ENCODE results near the gene FES.
"Not testable (repeated sequence)": the region's sequence is repeated elsewhere in the genome, so short reads cannot be mapped to it uniquely, and the experiment has no call there.

Gene FES

GRCh38 chr15:90844696-90845095 lies 39.6 kb upstream of the FES start:
- Histone ChIP-seq H3K27me3 (replicated peaks; ENCODE audit: control insufficient read depth, insufficient read depth, low read length, poor library complexity, severe bottlenecking) (no peaks in the 10 kb centered on the region), H3K4me3 (ENCODE audit: insufficient read depth, low read depth, low read length, poor library complexity, severe bottlenecking) (no peak overlapping the region), H3K4me1 (ENCODE audit: control insufficient read depth, insufficient read depth, low read length, poor library complexity, severe bottlenecking) (peaks cover 8% of the 10 kb centered on the region), H3K9me3 (ENCODE audit: control insufficient read depth, low read length) (no peaks in the 10 kb centered on the region), H3K27ac (ENCODE audit: insufficient read depth, low read length, poor library complexity, severe bottlenecking) (no peak overlapping the region), H3K36me3 (ENCODE audit: control insufficient read depth, insufficient read depth, low read length) (no peaks in the 10 kb centered on the region)
- no peak for DNase-seq

- DNase-seq, result no peak
- H3K27ac ChIP-seq (ENCODE audit: insufficient read depth, low read length, poor library complexity, severe bottlenecking), result no peak overlapping the region
- no peaks in the 10 kb centered on the region for H3K36me3 ChIP-seq (ENCODE audit: control insufficient read depth, insufficient read depth, low read length)
- peaks cover 4% of the 10 kb centered on the region for H3K4me1 ChIP-seq (ENCODE audit: control insufficient read depth, insufficient read depth, low read length, poor library complexity, severe bottlenecking)
- no peaks in the 10 kb centered on the region for H3K9me3 ChIP-seq (ENCODE audit: control insufficient read depth, low read length)
- no peaks in the 10 kb centered on the region for H3K27me3 ChIP-seq (replicated peaks; ENCODE audit: control insufficient read depth, insufficient read depth, low read length, poor library complexity, severe bottlenecking)
- no peak overlapping the region for H3K4me3 ChIP-seq (ENCODE audit: insufficient read depth, low read depth, low read length, poor library complexity, severe bottlenecking)
These were observed 38.9 kb upstream of the FES start for GRCh38 chr15:90845201-90845949.

- not testable (repeated sequence) for H3K27me3 ChIP-seq (replicated peaks; ENCODE audit: control insufficient read depth, insufficient read depth, low read length, poor library complexity, severe bottlenecking); DNase-seq; H3K27ac ChIP-seq (ENCODE audit: insufficient read depth, low read length, poor library complexity, severe bottlenecking); H3K36me3 ChIP-seq (ENCODE audit: control insufficient read depth, insufficient read depth, low read length); H3K4me3 ChIP-seq (ENCODE audit: insufficient read depth, low read depth, low read length, poor library complexity, severe bottlenecking); H3K9me3 ChIP-seq (ENCODE audit: control insufficient read depth, low read length)
- peaks cover 35% of the 10 kb centered on the region for H3K4me1 ChIP-seq (ENCODE audit: control insufficient read depth, insufficient read depth, low read length, poor library complexity, severe bottlenecking)
These were observed 34.9 kb upstream of the FES start for GRCh38 chr15:90849424-90849823.

- DNase-seq, result peak; percentile 39 to 67 (median 52)
- peaks cover 38% of the 10 kb centered on the region for H3K4me1 ChIP-seq (ENCODE audit: control insufficient read depth, insufficient read depth, low read length, poor library complexity, severe bottlenecking)
These were observed 33.2 kb upstream of the FES start for GRCh38 chr15:90851114-90851513.

GRCh38 chr15:90851940-90852339 lies 32.4 kb upstream of the FES start:
- H3K4me3 ChIP-seq (ENCODE audit: insufficient read depth, low read depth, low read length, poor library complexity, severe bottlenecking), result no peak overlapping the region
- peak overlapping the region; percentile 60 for H3K27ac ChIP-seq (ENCODE audit: insufficient read depth, low read length, poor library complexity, severe bottlenecking)
- no peak for DNase-seq
- H3K27me3 ChIP-seq (replicated peaks; ENCODE audit: control insufficient read depth, insufficient read depth, low read length, poor library complexity, severe bottlenecking), result no peaks in the 10 kb centered on the region
- no peaks in the 10 kb centered on the region for H3K9me3 ChIP-seq (ENCODE audit: control insufficient read depth, low read length)
- peaks cover 47% of the 10 kb centered on the region for H3K4me1 ChIP-seq (ENCODE audit: control insufficient read depth, insufficient read depth, low read length, poor library complexity, severe bottlenecking)
- no peaks in the 10 kb centered on the region for H3K36me3 ChIP-seq (ENCODE audit: control insufficient read depth, insufficient read depth, low read length)

More at GRCh38 chr15:90851114-90851513, 33.2 kb upstream of the FES start:
- H3K36me3 ChIP-seq (ENCODE audit: control insufficient read depth, insufficient read depth, low read length), result no peaks in the 10 kb centered on the region
- H3K4me3 ChIP-seq (ENCODE audit: insufficient read depth, low read depth, low read length, poor library complexity, severe bottlenecking), result no peak overlapping the region
- H3K9me3 ChIP-seq (ENCODE audit: control insufficient read depth, low read length), result no peaks in the 10 kb centered on the region
- H3K27ac ChIP-seq (ENCODE audit: insufficient read depth, low read length, poor library complexity, severe bottlenecking), result peak overlapping the region; percentile 25
- no peaks in the 10 kb centered on the region for H3K27me3 ChIP-seq (replicated peaks; ENCODE audit: control insufficient read depth, insufficient read depth, low read length, poor library complexity, severe bottlenecking)

- no peak for DNase-seq
- no peak overlapping the region for H3K4me3 ChIP-seq (ENCODE audit: insufficient read depth, low read depth, low read length, poor library complexity, severe bottlenecking)
- no peak overlapping the region for H3K27ac ChIP-seq (ENCODE audit: insufficient read depth, low read length, poor library complexity, severe bottlenecking)
- H3K9me3 ChIP-seq (ENCODE audit: control insufficient read depth, low read length), result no peaks in the 10 kb centered on the region
- H3K27me3 ChIP-seq (replicated peaks; ENCODE audit: control insufficient read depth, insufficient read depth, low read length, poor library complexity, severe bottlenecking), result no peaks in the 10 kb centered on the region
- no peaks in the 10 kb centered on the region for H3K36me3 ChIP-seq (ENCODE audit: control insufficient read depth, insufficient read depth, low read length)
- peaks cover 61% of the 10 kb centered on the region for H3K4me1 ChIP-seq (ENCODE audit: control insufficient read depth, insufficient read depth, low read length, poor library complexity, severe bottlenecking)
These were observed 29.2 kb upstream of the FES start for GRCh38 chr15:90855139-90855538.

- Histone ChIP-seq H3K27ac (ENCODE audit: insufficient read depth, low read length, poor library complexity, severe bottlenecking) (peak overlapping the region; percentile 71), H3K4me3 (ENCODE audit: insufficient read depth, low read depth, low read length, poor library complexity, severe bottlenecking) (no peak overlapping the region), H3K9me3 (ENCODE audit: control insufficient read depth, low read length) (no peaks in the 10 kb centered on the region), H3K4me1 (ENCODE audit: control insufficient read depth, insufficient read depth, low read length, poor library complexity, severe bottlenecking) (peaks cover 43% of the 10 kb centered on the region), H3K27me3 (replicated peaks; ENCODE audit: control insufficient read depth, insufficient read depth, low read length, poor library complexity, severe bottlenecking) (no peaks in the 10 kb centered on the region), H3K36me3 (ENCODE audit: control insufficient read depth, insufficient read depth, low read length) (no peaks in the 10 kb centered on the region)
- no peak for DNase-seq
These were observed 27.0 kb upstream of the FES start for GRCh38 chr15:90857337-90857736.

GRCh38 chr15:90857883-90858443 lies 26.3 kb upstream of the FES start:
- Histone ChIP-seq H3K36me3 (ENCODE audit: control insufficient read depth, insufficient read depth, low read length) (no peaks in the 10 kb centered on the region), H3K4me1 (ENCODE audit: control insufficient read depth, insufficient read depth, low read length, poor library complexity, severe bottlenecking) (peaks cover 36% of the 10 kb centered on the region), H3K4me3 (ENCODE audit: insufficient read depth, low read depth, low read length, poor library complexity, severe bottlenecking) (no peak overlapping the region), H3K9me3 (ENCODE audit: control insufficient read depth, low read length) (no peaks in the 10 kb centered on the region), H3K27me3 (replicated peaks; ENCODE audit: control insufficient read depth, insufficient read depth, low read length, poor library complexity, severe bottlenecking) (no peaks in the 10 kb centered on the region), H3K27ac (ENCODE audit: insufficient read depth, low read length, poor library complexity, severe bottlenecking) (peak overlapping the region; percentile 71)
- no peak for DNase-seq

- no peak for DNase-seq
- H3K4me1 ChIP-seq (ENCODE audit: control insufficient read depth, insufficient read depth, low read length, poor library complexity, severe bottlenecking), result peaks cover 30% of the 10 kb centered on the region
- no peaks in the 10 kb centered on the region for H3K36me3 ChIP-seq (ENCODE audit: control insufficient read depth, insufficient read depth, low read length)
- no peaks in the 10 kb centered on the region for H3K9me3 ChIP-seq (ENCODE audit: control insufficient read depth, low read length)
- H3K27ac ChIP-seq (ENCODE audit: insufficient read depth, low read length, poor library complexity, severe bottlenecking), result no peak overlapping the region
- no peaks in the 10 kb centered on the region for H3K27me3 ChIP-seq (replicated peaks; ENCODE audit: control insufficient read depth, insufficient read depth, low read length, poor library complexity, severe bottlenecking)
- H3K4me3 ChIP-seq (ENCODE audit: insufficient read depth, low read depth, low read length, poor library complexity, severe bottlenecking), result no peak overlapping the region
These were observed 24.8 kb upstream of the FES start for GRCh38 chr15:90859234-90860131.

- DNase-seq, result no peak
- H3K27ac ChIP-seq (ENCODE audit: insufficient read depth, low read length, poor library complexity, severe bottlenecking), result no peak overlapping the region
- no peaks in the 10 kb centered on the region for H3K27me3 ChIP-seq (replicated peaks; ENCODE audit: control insufficient read depth, insufficient read depth, low read length, poor library complexity, severe bottlenecking)
- no peaks in the 10 kb centered on the region for H3K9me3 ChIP-seq (ENCODE audit: control insufficient read depth, low read length)
- peaks cover 25% of the 10 kb centered on the region for H3K4me1 ChIP-seq (ENCODE audit: control insufficient read depth, insufficient read depth, low read length, poor library complexity, severe bottlenecking)
- H3K4me3 ChIP-seq (ENCODE audit: insufficient read depth, low read depth, low read length, poor library complexity, severe bottlenecking), result no peak overlapping the region
- H3K36me3 ChIP-seq (ENCODE audit: control insufficient read depth, insufficient read depth, low read length), result no peaks in the 10 kb centered on the region
These were observed 23.9 kb upstream of the FES start for GRCh38 chr15:90860450-90860849.
